ENCODE data around the gene CA11. TPM values are rescaled to one million over a fixed set of nuclear protein-coding genes. Genes with fewer than 3 reads are reported as not detected.

The CA11 gene
- total and polyA plus RNA-seq, 2 of the 8 experiments (the other 6 are each of a cell fraction or from before 2014, with no cell fraction given) = 51.7 to 71.4 TPM

- Histone ChIP-seq H2BK20ac (ENCODE audit: low read length) (no peak overlapping the region), H4K8ac (ENCODE audit: extremely low read depth, insufficient read depth, low read length) (no peak overlapping the region), H3K4me3 (ENCODE audit: extremely low read depth in 1 of 4, insufficient read depth in 2 of 4, low read depth in 3 of 4, low read length in 4 of 4) (no peak overlapping the region), H2AFZ (ENCODE audit: low read length) (no peak overlapping the region), H2BK5ac (ENCODE audit: low read depth, low read length) (no peak overlapping the region), H3K79me2 (ENCODE audit: control insufficient read depth in 1 of 2, insufficient read depth in 2 of 2, low read length in 2 of 2) (peaks cover 0 to 13% of the 10 kb centered on the region in 2 experiments; a peak in 3 of 4 replicates), H2AK5ac (ENCODE audit: low read depth, low read length) (no peak overlapping the region), H3K27ac (ENCODE audit: low read depth, low read length) (no peak overlapping the region), H2BK120ac (replicated peaks; ENCODE audit: low read depth, low read length) (no peak overlapping the region), H3K23ac (ENCODE audit: insufficient read length) (no peak overlapping the region), H3K56ac (replicated peaks; ENCODE audit: insufficient read length, low read depth, low read length) (no peak overlapping the region), H3K4me2 (ENCODE audit: insufficient read depth in 1 of 2, low read depth in 2 of 2, low read length in 2 of 2) (no peak overlapping the region), H3K14ac (ENCODE audit: insufficient read length) (no peak overlapping the region), H4K20me1 (replicated peaks in 1 of 2; ENCODE audit: control insufficient read depth in 1 of 2, insufficient read depth in 2 of 2, low read length in 2 of 2) (peaks cover 2 to 11% of the 10 kb centered on the region in 2 experiments), H3K4me1 (replicated peaks in 1 of 4; ENCODE audit: control insufficient read depth in 3 of 4, insufficient read depth in 4 of 4, low read length in 3 of 4) (peaks cover 0 to 27% (median 18%) of the 10 kb centered on the region in 4 experiments; a peak in 6 of 7 replicates), H3K36me3 (ENCODE audit: control insufficient read depth in 2 of 4, insufficient read depth in 4 of 4, low read length in 3 of 4) (peaks cover 0 to 11% (median 1%) of the 10 kb centered on the region in 4 experiments; a peak in 1 of 8 replicates), H3K23me2 (ENCODE audit: low read depth, low read length) (peaks cover 22% of the 10 kb centered on the region), H3K9ac (replicated peaks in 1 of 4; ENCODE audit: extremely low read depth in 1 of 4, low read depth in 3 of 4, low read length in 3 of 4) (no peak overlapping the region), H3K18ac (ENCODE audit: extremely low read depth, low read length) (no peak overlapping the region; the same call in 1 of the 2 replicates), H4K91ac (replicated peaks; ENCODE audit: insufficient read length, low read length) (no peak overlapping the region), H3K9me3 (ENCODE audit: insufficient read depth in 2 of 2, low read depth in 1 of 2, low read length in 1 of 2) (no peaks in the 10 kb centered on the region), H3K27me3 (replicated peaks in 1 of 4; ENCODE audit: control insufficient read depth in 3 of 4, extremely low read depth in 1 of 4, insufficient read depth in 3 of 4, low read length in 3 of 4) (no peaks in the 10 kb centered on the region), H2BK15ac (ENCODE audit: low read length) (no peak overlapping the region), H3K79me1 (ENCODE audit: low read depth, low read length) (no peaks in the 10 kb centered on the region), H3K4ac (replicated peaks; ENCODE audit: insufficient read length, low read depth, low read length) (no peak overlapping the region), H4K5ac (ENCODE audit: insufficient read length, low read depth, low read length) (no peak overlapping the region), H2BK12ac (ENCODE audit: low read depth, low read length) (no peak overlapping the region)
- FAIRE-seq (no peak), DNase-seq (ENCODE audit: low read depth in 1 of 2, low spot score in 2 of 2) (no peak)
- ChIA-PET CTCF (ENCODE audit: partially characterized antibody) (interaction anchor here (0.8 kb wide), 1 partner anchor 11 kb away, joined by 5 read pairs; no protein-coding TSS in a partner anchor), POLR2A (ENCODE audit: partially characterized antibody) (interaction anchor here (1.0 to 30.9 kb wide), 5 partner anchors 9 to 138 kb away, joined by 3 to 788 read pairs (median 3); partner anchors contain the start of genes CA11, DBP, FAM83E and RPL18)
- 90% methylated on average over 17 of the region's 17 CpGs; no CpG with 5 or more reads in 1 of the 2 experiments for WGBS, 2 experiments (ENCODE audit: extremely low coverage in 1 of 2, insufficient coverage in 1 of 2, insufficient read length in 1 of 2, insufficient replicate concordance in 2 of 2, low coverage in 1 of 2, low lambda C conversion rate in 2 of 2, missing lambda C conversion rate in 1 of 2)
- no peak for TF ChIP-seq FOSL1 (IDR thresholded peaks at IDR 0.05; ENCODE audit: insufficient read depth, low read depth, low read length)
Observed at GRCh38 chr19:48627865-48628314, 18.1 kb downstream of the CA11 start.

Measured in H1 (cell line).